ENCODE measurements around the gene CAMSAP2.

Gene CAMSAP2

GRCh38 chr1:200771625-200772555 is 33.2 kb downstream of the CAMSAP2 start:
- DNase-seq (ENCODE audit: low read depth), result no peak
- H3K4me3 ChIP-seq (ENCODE audit: low read depth, low read length), result no peak overlapping the region
- TF ChIP-seq CTCF (IDR thresholded peaks at IDR 0.05; ENCODE audit: control insufficient read depth, extremely low read depth, insufficient read depth), result no peak

DNA sequence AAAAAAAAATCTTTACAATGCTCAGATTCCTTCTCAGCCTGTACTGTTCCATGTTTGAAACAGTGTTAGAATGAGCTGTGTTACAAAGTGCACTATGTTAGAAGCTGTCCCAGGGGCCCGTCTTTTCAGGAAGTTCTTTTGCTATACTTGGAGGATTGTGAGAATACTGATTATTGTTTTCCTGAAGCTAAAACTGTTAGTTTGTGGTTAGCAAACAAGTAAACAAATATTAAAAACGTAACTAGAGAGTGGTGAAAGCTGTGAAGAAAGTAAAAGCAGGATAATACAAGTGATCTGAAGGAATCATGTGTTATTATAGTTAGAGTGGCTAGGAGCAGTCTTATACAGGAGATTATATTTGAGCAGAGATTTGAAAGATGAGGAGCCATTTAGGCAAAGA is 35.6 kb downstream of the CAMSAP2 start:
- TF ChIP-seq CTCF (IDR thresholded peaks at IDR 0.05; ENCODE audit: control insufficient read depth, extremely low read depth, insufficient read depth), result no peak
- no peak for DNase-seq (ENCODE audit: low read depth)
- no peak overlapping the region for H3K4me3 ChIP-seq (ENCODE audit: low read depth, low read length)

GRCh38 chr1:200774735-200775444 is 36.2 kb downstream of the CAMSAP2 start:
- TF ChIP-seq CTCF (IDR thresholded peaks at IDR 0.05; ENCODE audit: control insufficient read depth, extremely low read depth, insufficient read depth), result no peak
- H3K4me3 ChIP-seq (ENCODE audit: low read depth, low read length), result no peak overlapping the region
- DNase-seq (ENCODE audit: low read depth), result no peak

DNA sequence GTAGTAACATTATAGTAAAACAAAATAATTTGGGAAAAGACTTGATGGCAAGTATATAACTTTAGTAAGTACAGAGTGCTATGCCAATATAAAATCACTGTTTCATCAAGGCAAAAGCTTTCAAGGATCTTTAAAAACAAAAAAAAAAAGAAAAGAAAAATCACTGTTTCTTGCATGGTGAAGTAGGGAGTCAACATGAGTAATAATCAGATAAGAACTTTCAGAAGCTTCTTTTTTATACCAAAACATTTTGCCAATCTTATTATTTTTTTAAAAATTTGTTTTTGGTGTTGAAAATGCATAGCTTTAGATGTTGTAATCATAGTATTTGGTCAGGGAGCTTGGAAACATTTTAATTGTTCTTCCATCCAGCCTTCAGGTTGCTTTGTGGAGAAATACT is 37.2 kb downstream of the CAMSAP2 start:
- no peak for TF ChIP-seq CTCF (IDR thresholded peaks at IDR 0.05; ENCODE audit: control insufficient read depth, extremely low read depth, insufficient read depth)

DNA sequence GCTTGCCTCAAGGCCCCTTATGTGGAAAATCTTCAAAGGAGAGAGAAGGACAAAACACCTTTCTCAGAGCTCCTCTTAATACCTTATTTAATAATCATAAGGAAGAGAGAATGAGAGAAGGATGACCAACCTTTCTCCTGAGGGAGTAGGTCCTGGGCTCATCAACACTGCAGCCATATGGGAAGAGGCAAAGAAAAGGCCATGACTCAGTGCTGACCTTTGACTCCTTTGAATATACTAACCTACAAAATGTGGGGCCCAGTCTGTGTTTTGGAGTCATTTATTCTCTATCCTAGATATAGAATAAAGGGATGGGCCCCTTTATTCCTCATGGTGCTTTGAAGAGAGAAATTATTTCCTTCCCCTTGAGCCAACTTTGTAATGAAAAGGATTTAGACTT is 38.3 kb downstream of the CAMSAP2 start:
- H3K4me3 ChIP-seq (ENCODE audit: low read depth, low read length), result no peak overlapping the region
- no peak for TF ChIP-seq CTCF (IDR thresholded peaks at IDR 0.05; ENCODE audit: control insufficient read depth, extremely low read depth, insufficient read depth)
- no peak for DNase-seq (ENCODE audit: low read depth)

More for the DNA sequence above, 37.2 kb downstream of the CAMSAP2 start:
- no peak overlapping the region for H3K4me3 ChIP-seq (ENCODE audit: low read depth, low read length)
- no peak for DNase-seq (ENCODE audit: low read depth)

DNA sequence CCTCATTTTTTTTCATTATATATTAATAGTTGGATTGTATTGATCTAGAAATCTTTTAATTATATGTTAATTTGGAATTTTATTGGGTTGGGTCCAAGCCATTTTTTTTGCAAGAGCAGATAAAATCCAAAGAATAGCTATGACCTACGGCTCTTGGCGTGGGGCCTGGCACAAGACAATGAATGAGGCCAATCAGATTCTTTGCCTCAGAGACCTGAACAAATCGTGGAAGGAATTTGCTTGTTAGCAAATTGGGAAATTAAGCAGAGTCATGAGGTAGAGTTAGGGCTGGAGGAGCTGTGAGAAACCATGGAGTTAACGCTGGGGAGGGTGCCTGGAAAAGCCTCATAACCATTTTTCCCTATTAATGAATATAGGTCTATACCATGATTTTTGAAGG is 40.1 kb downstream of the CAMSAP2 start:
- H3K4me3 ChIP-seq (ENCODE audit: low read depth, low read length), result no peak overlapping the region
- no peak for TF ChIP-seq CTCF (IDR thresholded peaks at IDR 0.05; ENCODE audit: control insufficient read depth, extremely low read depth, insufficient read depth)
- no peak for DNase-seq (ENCODE audit: low read depth)

Data from LNCaP clone FGC (cell line).